Effector CD4-positive, alpha-beta T cell (primary cell): Measurements from ENCODE around the gene APOOL.
A peak's percentile ranks its signal among the peaks of the same experiment; 100 is the strongest.
"Not testable (repeated sequence)": the region's sequence is repeated elsewhere in the genome, so short reads cannot be mapped to it uniquely, and the experiment has no call there.

ENCODE experiments used
- DNase-seq: peaks from one replicate; pipeline ENCODE4 v3.0.0-alpha.2; 2020
- total RNA-seq: gene quantifications from one replicate; lab custom pipeline; 2026; lab: John Stamatoyannopoulos, UW

Gene APOOL
- 12.9 reads per million, percentile 37 among the genes with 10 or more reads in this experiment for total RNA-seq

DNA sequence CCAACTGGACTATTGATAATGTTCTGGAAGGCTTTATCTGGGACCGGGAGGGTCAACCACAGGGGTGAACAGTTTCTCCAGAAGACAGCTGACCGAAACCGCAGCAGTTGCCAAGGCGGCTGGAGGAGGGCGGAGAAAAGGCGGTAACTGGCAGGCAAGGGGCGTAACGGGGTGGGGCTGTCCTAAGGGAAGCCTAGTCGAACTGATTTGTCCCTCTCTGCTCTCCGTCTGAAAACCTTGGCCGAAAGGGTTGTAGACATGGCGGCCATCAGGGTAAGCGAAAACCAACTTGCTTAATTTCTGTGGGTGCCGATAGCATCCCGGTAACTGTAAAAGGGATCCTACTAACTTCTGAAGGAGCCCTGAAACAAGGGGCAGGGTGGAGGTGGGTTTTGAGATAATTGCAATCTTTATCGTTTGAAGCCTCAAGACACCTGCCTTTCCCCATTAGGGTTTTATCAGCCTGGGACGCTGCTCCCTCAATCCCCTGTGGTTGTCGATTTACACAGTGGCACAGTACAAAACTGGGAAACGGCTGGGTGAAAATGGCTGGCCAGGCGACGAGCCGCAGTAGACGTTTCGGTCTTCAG, at the start of gene APOOL:
APOOL (plus strand) TSS at position 223 of the 590 bp plus-strand sequence; CDS start at position 259, 36 bp downstream.
- peak; percentile 51 for DNase-seq

- DNase-seq: no peak
Measured at GRCh38 chrX:84956304-84956703, 47.4 kb upstream of the APOOL start.

DNA sequence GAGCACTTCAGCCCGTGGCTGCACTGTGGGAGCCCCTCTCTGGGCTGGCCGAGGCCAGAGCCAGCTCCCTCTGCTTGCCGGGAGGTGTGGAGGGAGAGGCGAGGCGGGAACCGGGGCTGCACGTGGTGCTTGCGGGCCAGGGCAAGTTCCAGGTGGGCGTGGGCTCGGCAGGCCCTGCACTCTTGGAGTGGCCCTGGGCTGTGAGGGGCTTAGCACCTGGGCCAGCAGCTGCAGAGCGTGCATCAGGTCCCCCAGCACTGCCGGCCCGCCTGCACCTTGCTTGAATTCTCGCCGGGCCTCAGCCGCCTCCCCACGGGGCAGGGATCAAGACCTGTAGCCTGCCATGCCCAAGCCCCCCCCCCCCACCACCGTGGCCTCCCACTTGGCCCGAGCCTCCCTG, 28.9 kb upstream of the APOOL start:
- no peak for DNase-seq

DNA sequence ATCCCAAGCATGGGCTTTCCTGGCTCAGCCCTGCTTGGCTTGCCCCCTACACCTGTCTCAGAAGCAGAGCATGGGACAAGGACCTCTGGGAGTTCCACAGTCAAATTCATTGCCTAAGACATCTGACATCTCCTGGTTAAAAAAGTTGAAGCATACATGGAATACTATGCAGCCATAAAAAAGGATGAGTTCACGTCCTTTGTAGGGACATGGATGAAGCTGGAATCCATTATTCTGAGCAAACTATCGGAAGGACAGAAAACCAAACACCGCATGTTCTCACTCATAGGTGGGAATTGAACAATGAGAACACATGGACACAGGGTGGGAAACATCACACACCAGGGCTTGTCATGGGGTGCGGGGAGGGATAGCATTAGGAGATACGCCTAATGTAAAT, 11.9 kb upstream of the APOOL start:
- DNase-seq: not testable (repeated sequence)

GRCh38 chrX:84993150-84993549, 10.5 kb upstream of the APOOL start:
- no peak for DNase-seq

DNA sequence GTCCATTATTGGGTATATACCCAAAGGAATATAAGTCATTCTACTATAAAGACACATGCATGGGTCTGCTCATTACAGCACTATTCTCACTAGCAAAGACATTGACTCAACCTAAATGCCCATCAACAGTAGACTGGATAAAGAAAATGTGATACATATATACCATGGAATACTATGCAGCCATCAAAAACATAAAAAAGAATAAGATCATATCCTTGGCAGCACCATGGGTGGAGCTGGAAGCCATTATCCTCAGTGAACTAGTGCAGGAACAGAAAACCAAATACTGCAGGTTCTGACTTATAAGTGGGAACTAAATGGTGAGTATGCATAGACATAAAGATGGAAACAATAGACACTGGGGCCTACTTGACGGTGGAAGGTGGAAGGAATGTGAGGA, 2.3 kb upstream of the APOOL start:
- DNase-seq: no peak

DNA sequence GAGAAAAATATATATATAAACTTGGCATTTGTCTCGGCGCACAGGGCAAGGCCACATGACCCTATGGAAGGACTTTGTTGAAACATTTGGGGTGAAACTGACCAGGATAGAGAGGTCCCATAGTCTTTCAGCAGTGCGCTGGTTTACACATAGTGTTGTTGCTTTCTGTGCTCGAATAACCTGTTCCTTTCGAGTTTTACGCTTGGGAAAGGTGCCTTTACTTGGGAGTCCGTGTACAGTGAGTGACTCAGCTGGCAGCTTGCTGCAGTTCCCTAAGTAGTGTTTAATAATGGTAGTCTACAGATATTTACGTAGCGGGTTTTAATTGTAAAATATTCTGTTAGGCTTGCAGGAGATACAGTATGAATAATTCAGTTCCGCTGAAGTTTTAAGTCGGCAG, 578 bp downstream of the APOOL start:
- DNase-seq: no peak

- DNase-seq: no peak
Measured at GRCh38 chrX:85012098-85012497, 8.4 kb downstream of the APOOL start.

- DNase-seq: not testable (repeated sequence)
Measured at GRCh38 chrX:85015351-85015750, 11.7 kb downstream of the APOOL start.

GRCh38 chrX:85017721-85018120, 14.0 kb downstream of the APOOL start:
- DNase-seq: no peak

DNA sequence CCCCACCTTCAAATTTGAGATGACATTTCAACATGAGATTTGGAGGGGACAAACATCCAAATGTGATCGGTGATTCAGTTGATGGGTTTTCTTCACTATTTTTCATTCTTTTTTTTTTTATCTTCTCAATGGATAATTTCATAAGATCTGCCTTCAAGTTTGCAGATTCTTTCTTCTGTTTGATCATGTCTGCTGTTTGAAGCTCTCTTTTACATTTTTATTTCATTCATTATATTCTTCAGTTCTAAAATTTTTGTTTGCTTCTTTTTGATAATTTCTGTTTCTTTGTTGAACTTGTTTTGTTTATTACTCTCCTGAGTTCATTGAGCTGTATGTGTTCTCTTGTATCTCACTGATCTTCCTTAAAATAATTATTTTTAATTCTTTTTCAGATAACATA, 14.8 kb downstream of the APOOL start:
- no peak for DNase-seq

- DNase-seq: no peak
Measured at GRCh38 chrX:85020216-85020615, 16.5 kb downstream of the APOOL start.

DNA sequence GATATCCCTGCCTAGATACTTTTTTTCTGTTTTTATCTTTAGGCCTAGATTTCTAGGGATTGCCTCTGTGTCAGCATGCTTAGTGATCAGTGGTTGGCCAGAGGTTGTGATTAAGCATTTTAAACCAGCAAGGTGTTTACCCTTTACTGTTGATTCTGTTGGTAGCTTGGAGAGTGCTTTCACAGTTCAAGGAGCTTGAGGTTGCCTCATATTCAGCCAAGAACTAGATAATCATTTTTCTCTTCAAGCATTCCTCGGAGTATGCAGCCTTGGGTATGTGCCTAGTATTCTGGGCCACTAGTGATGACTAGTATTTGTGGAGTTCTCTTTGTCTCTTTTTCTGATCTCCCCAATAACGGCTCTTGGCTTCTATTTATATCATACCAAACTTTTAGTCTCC, 20.4 kb downstream of the APOOL start:
- no peak for DNase-seq

GRCh38 chrX:85024562-85024961, 20.9 kb downstream of the APOOL start:
- no peak for DNase-seq

- no peak for DNase-seq
Measured at GRCh38 chrX:85026170-85026569, 22.5 kb downstream of the APOOL start.

GRCh38 chrX:85029043-85029442, 25.4 kb downstream of the APOOL start:
- no peak for DNase-seq

- no peak for DNase-seq
Measured at GRCh38 chrX:85031505-85031904, 27.8 kb downstream of the APOOL start.

GRCh38 chrX:85037114-85037513, 33.4 kb downstream of the APOOL start:
- no peak for DNase-seq

GRCh38 chrX:85051627-85052026, 48.0 kb downstream of the APOOL start:
- DNase-seq: no peak

DNA sequence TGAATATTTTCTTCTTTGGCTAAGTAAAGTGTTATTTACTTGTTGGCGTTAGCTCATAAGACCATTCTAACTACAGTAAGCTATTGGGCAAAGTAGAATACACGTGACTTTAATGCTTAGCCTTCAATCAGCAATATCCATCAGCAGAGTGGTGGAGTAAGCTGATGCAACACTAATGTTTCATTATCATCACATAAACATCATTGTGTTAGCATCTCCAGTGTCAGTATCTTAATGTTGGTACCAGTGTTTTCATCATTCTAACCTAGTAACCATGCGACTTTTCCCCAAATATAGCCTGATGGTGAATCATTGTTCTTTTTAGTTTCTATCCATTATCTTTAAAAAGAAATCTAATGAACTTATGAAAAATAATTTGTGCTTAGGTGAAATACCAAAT, 48.5 kb downstream of the APOOL start:
- no peak for DNase-seq

DNA sequence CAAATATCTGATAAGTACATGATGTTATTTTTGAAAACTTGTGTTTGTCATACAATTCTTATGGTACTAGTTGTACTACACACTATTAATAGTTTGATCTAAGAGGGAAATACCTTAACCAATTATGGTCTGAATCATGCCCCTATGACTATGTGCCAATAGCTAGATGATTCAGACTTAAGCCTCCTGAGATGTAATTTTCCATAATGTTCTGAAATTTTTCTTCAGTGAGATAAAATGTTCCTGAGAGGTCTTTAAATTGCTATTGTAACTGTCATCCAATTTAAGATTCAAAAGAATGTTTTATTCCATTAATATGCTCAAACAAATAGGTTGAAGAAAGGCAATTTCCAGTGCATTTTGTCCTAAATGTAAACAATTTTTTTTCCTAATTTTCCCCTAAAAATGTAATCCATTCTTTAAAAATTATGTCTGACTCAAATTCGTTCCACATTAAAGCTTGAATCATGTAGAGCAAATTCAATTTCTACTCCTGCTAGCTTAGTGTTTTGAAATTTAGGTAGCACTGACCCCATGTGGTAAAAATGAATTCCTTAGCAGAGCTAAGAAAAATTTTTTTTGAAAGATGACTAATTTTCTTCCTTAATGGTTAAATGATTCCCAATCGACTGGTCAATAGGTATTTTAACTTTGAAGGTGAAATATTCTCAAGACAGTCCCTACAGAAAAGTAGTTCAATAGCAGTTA, 49.1 kb downstream of the APOOL start:
- DNase-seq: no peak

DNA sequence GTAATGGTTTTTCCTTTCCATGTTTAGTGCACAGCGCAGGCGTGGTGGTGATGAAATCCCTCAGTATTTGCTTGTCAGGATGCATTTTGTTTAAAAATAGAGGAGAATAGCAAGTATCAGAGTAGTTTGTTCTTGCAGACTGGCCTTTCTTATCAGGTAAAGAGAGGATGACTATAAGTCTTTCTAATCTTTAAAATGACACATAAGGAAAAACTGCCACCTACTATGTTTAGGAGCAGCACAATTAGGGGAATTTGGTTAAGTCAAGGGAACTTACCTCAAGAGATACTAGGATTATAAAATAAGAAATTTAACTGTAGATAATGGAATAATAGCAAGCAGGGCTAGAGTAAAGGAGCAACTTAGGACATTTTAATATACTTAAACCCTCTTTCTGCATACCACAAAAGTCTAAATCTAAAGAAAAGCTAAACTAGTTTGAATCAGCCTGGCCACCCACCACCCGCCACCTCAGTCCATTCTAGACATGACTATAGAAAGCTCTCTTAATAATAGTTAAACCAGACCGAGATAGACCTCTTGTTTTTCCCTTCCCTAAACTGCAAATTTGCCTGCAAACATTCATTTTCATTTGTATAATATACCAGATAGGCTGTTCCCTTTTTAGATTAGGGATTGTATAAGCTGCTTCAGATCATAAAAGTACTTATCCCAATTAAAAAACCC, 62.0 kb downstream of the APOOL start:
- DNase-seq: no peak

GRCh38 chrX:85077247-85077646, 73.6 kb downstream of the APOOL start:
- DNase-seq: not testable (repeated sequence)

GRCh38 chrX:85084770-85085393, 81.2 kb downstream of the APOOL start:
- DNase-seq: no peak
